Activated T-helper 2 cell treated with anti-CD3 and anti-CD28 coated beads, Interferon-gamma antibody, Interleukin-2, Interleukin-4, amounts not matched to agents 10 μg/mL and 5 μg/mL and 100 μg/mL, durations not matched to agents 14 hours and 24 hours and 36 hours (primary cell): ENCODE measurements around the gene EBF3. TPM values are rescaled to one million over a fixed set of nuclear protein-coding genes. Genes with fewer than 3 reads are reported as not detected.

ENCODE experiments used
- DNase-seq: peaks from one replicate; pipeline ENCODE4 v3.0.0; 2021; ENCODE audit warnings: low spot score
- H3K27ac Mint-ChIP-seq: one replicate; pipeline ENCODE4 v1.8.0; 2021; ENCODE audit warnings: mixed read lengths
- H3K27me3 Mint-ChIP-seq: one replicate; pipeline ENCODE4 v1.8.0; 2021; ENCODE audit warnings: low read depth, mixed read lengths
- H3K36me3 Mint-ChIP-seq: one replicate; pipeline ENCODE4 v1.8.0; 2021; ENCODE audit warnings: low read depth, mixed read lengths
- H3K4me1 Mint-ChIP-seq: one replicate; pipeline ENCODE4 v1.8.0; 2021; ENCODE audit warnings: low read depth, mixed read lengths
- H3K4me3 Mint-ChIP-seq: one replicate; pipeline ENCODE4 v1.8.0; 2021; ENCODE audit warnings: low read depth, mild to moderate bottlenecking, moderate library complexity, mixed read lengths
- H3K9me3 Mint-ChIP-seq: one replicate; pipeline ENCODE4 v1.8.0; 2021; ENCODE audit warnings: mixed read lengths
- intact Hi-C: fragments of 100-400 bp; cut with micrococcal nuclease; formaldehyde crosslinking; loops from one replicate; pipeline ENCODE4 v1.15.1; 2023
- total RNA-seq: library from RNA; stranded (reverse); gene quantifications from 2 replicates; pipeline ENCODE4 v1.2.3, GENCODE V29; 2022

EBF3 gene
- total RNA-seq, 1 donor from 2014 or later = not detected

GRCh38 chr10:129942391-129942790 lies 21.7 kb downstream of the EBF3 start:
- intact Hi-C loops = no loop called here
- DNase-seq = no peak
- no peak overlapping the region for H3K4me3 Mint-ChIP-seq
- no peaks in the 10 kb centered on the region for H3K9me3 Mint-ChIP-seq
- no peaks in the 10 kb centered on the region for H3K36me3 Mint-ChIP-seq
- H3K27me3 Mint-ChIP-seq = no peaks in the 10 kb centered on the region
- H3K27ac Mint-ChIP-seq = no peak overlapping the region
- no peaks in the 10 kb centered on the region for H3K4me1 Mint-ChIP-seq

GRCh38 chr10:129942019-129942277 lies 22.1 kb downstream of the EBF3 start:
- no peaks in the 10 kb centered on the region for H3K27me3 Mint-ChIP-seq
- no peak overlapping the region for H3K4me3 Mint-ChIP-seq
- no peaks in the 10 kb centered on the region for H3K9me3 Mint-ChIP-seq
- H3K36me3 Mint-ChIP-seq = no peaks in the 10 kb centered on the region
- no peak for DNase-seq
- no peak overlapping the region for H3K27ac Mint-ChIP-seq
- no peaks in the 10 kb centered on the region for H3K4me1 Mint-ChIP-seq
- intact Hi-C loops = no loop called here

GRCh38 chr10:129941199-129942018 lies 22.7 kb downstream of the EBF3 start:
- no peaks in the 10 kb centered on the region for H3K4me1 Mint-ChIP-seq
- H3K36me3 Mint-ChIP-seq = no peaks in the 10 kb centered on the region
- intact Hi-C loops = no loop called here
- no peak for DNase-seq
- H3K4me3 Mint-ChIP-seq = no peak overlapping the region
- H3K27ac Mint-ChIP-seq = no peak overlapping the region
- no peaks in the 10 kb centered on the region for H3K27me3 Mint-ChIP-seq
- H3K9me3 Mint-ChIP-seq = no peaks in the 10 kb centered on the region

GRCh38 chr10:129940617-129941198 lies 23.4 kb downstream of the EBF3 start:
- H3K27ac Mint-ChIP-seq = no peak overlapping the region
- intact Hi-C loops = no loop called here
- no peaks in the 10 kb centered on the region for H3K9me3 Mint-ChIP-seq
- no peak overlapping the region for H3K4me3 Mint-ChIP-seq
- H3K4me1 Mint-ChIP-seq = no peaks in the 10 kb centered on the region
- H3K36me3 Mint-ChIP-seq = no peaks in the 10 kb centered on the region
- H3K27me3 Mint-ChIP-seq = no peaks in the 10 kb centered on the region
- no peak for DNase-seq

GRCh38 chr10:129939416-129940275 lies 24.4 kb downstream of the EBF3 start:
- no peak for DNase-seq
- H3K4me3 Mint-ChIP-seq = no peak overlapping the region
- no peaks in the 10 kb centered on the region for H3K36me3 Mint-ChIP-seq
- no peaks in the 10 kb centered on the region for H3K4me1 Mint-ChIP-seq
- no peaks in the 10 kb centered on the region for H3K9me3 Mint-ChIP-seq
- H3K27ac Mint-ChIP-seq = no peak overlapping the region
- H3K27me3 Mint-ChIP-seq = no peaks in the 10 kb centered on the region
- intact Hi-C loops = no loop called here

- Mint-ChIP-seq H3K36me3 (no peaks in the 10 kb centered on the region), H3K4me1 (no peaks in the 10 kb centered on the region), H3K4me3 (no peak overlapping the region), H3K27me3 (no peaks in the 10 kb centered on the region), H3K27ac (no peak overlapping the region), H3K9me3 (no peaks in the 10 kb centered on the region)
- intact Hi-C loops = no loop called here
- no peak for DNase-seq
Observed at GRCh38 chr10:129938460-129938859, 25.6 kb downstream of the EBF3 start.

- Mint-ChIP-seq H3K9me3 (no peaks in the 10 kb centered on the region), H3K36me3 (no peaks in the 10 kb centered on the region), H3K4me3 (no peak overlapping the region), H3K4me1 (no peaks in the 10 kb centered on the region), H3K27ac (no peak overlapping the region), H3K27me3 (no peaks in the 10 kb centered on the region)
- intact Hi-C loops = no loop called here
- DNase-seq = no peak
Observed at GRCh38 chr10:129937351-129937751, 26.7 kb downstream of the EBF3 start.

GRCh38 chr10:129936923-129937300 lies 27.2 kb downstream of the EBF3 start:
- DNase-seq = no peak
- H3K9me3 Mint-ChIP-seq = no peaks in the 10 kb centered on the region
- H3K4me3 Mint-ChIP-seq = no peak overlapping the region
- no peaks in the 10 kb centered on the region for H3K36me3 Mint-ChIP-seq
- no peaks in the 10 kb centered on the region for H3K27me3 Mint-ChIP-seq
- no peak overlapping the region for H3K27ac Mint-ChIP-seq
- intact Hi-C loops = no loop called here
- H3K4me1 Mint-ChIP-seq = no peaks in the 10 kb centered on the region

- no peaks in the 10 kb centered on the region for H3K36me3 Mint-ChIP-seq
- H3K27ac Mint-ChIP-seq = no peak overlapping the region
- no peak overlapping the region for H3K4me3 Mint-ChIP-seq
- H3K9me3 Mint-ChIP-seq = no peaks in the 10 kb centered on the region
- no peaks in the 10 kb centered on the region for H3K27me3 Mint-ChIP-seq
- DNase-seq = no peak
- H3K4me1 Mint-ChIP-seq = no peaks in the 10 kb centered on the region
- intact Hi-C loops = no loop called here
Observed at GRCh38 chr10:129936266-129936922, 27.7 kb downstream of the EBF3 start.

- Mint-ChIP-seq H3K4me3 (no peak overlapping the region), H3K27me3 (no peaks in the 10 kb centered on the region), H3K4me1 (no peaks in the 10 kb centered on the region), H3K27ac (no peak overlapping the region), H3K9me3 (no peaks in the 10 kb centered on the region), H3K36me3 (no peaks in the 10 kb centered on the region)
- DNase-seq = no peak
- intact Hi-C loops = no loop called here
Observed at GRCh38 chr10:129935867-129936152, 28.3 kb downstream of the EBF3 start.

- no peaks in the 10 kb centered on the region for H3K4me1 Mint-ChIP-seq
- no peaks in the 10 kb centered on the region for H3K36me3 Mint-ChIP-seq
- no peak overlapping the region for H3K4me3 Mint-ChIP-seq
Observed at GRCh38 chr10:129935102-129935866, 28.8 kb downstream of the EBF3 start.

GRCh38 chr10:129934196-129934925 lies 29.7 kb downstream of the EBF3 start:
- Mint-ChIP-seq H3K27me3 (no peaks in the 10 kb centered on the region), H3K9me3 (no peaks in the 10 kb centered on the region), H3K36me3 (no peaks in the 10 kb centered on the region), H3K4me1 (no peaks in the 10 kb centered on the region), H3K4me3 (no peak overlapping the region), H3K27ac (no peak overlapping the region)
- intact Hi-C loops = no loop called here
- no peak for DNase-seq

More at GRCh38 chr10:129935102-129935866, 28.8 kb downstream of the EBF3 start:
- no peak for DNase-seq
- no peaks in the 10 kb centered on the region for H3K9me3 Mint-ChIP-seq
- intact Hi-C loops = no loop called here
- H3K27me3 Mint-ChIP-seq = no peaks in the 10 kb centered on the region
- H3K27ac Mint-ChIP-seq = no peak overlapping the region
